Testis (tissue), 3 donors: ENCODE results near the gene ZNF394. TPM values are rescaled to one million over a fixed set of nuclear protein-coding genes. Genes with fewer than 3 reads are reported as not detected.
A peak's percentile ranks its signal among the peaks of the same experiment; 100 is the strongest.

Source experiments
- DNase-seq: peaks from one replicate; pipeline ENCODE4 v3.0.0-alpha.2; 2019
- H3K27ac ChIP-seq, 2 donors: fragments of 200-600 bp; sonication (generic); one replicate each; pipeline ENCODE4 v1.5.1; 2019
- H3K27me3 ChIP-seq: fragments of 200-600 bp; sonication (generic); one replicate; pipeline ENCODE4 v1.5.1; 2019
- H3K36me3 ChIP-seq: fragments of 200-600 bp; sonication (generic); one replicate; pipeline ENCODE4 v1.5.1; 2017; ENCODE audit warnings: low read depth; ENCODE audit errors: missing control alignments
- H3K4me1 ChIP-seq: fragments of 200-600 bp; sonication (generic); one replicate; pipeline ENCODE4 v1.5.1; 2019
- H3K4me3 ChIP-seq, 2 donors: fragments of 200-600 bp; sonication (generic); one replicate each; pipeline ENCODE4 v1.5.1; 2017 to 2019
- H3K9me3 ChIP-seq: fragments of 200-600 bp; sonication (generic); one replicate; pipeline ENCODE4 v1.5.1; 2017
- CTCF ChIP-seq, 3 experiments: fragments of 450-650 bp in 2 of 3; fragments of 200-600 bp in 1 of 3; sonication (generic) in 1 of 3; IDR thresholded peaks; one replicate each; pipeline ENCODE4 v1.5.1; 2016 to 2019; ENCODE audit warnings: antibody characterized with exemption in 3 of 3, mild to moderate bottlenecking in 2 of 3, moderate library complexity in 1 of 3
- POLR2A ChIP-seq: fragments of 450-650 bp; IDR thresholded peaks from one replicate; pipeline ENCODE4 v1.6.1; 2017; ENCODE audit warnings: antibody characterized with exemption, mild to moderate bottlenecking, moderate library complexity
- WGBS, 2 donors: methylation state at CpG; one replicate each; pipeline ENCODE4 v1.1.5; 2018; 5-methylcytosine and 5-hydroxymethylcytosine counted together
- intact Hi-C: fragments of 100-400 bp; cut with DNase I; formaldehyde crosslinking; loops from one replicate; pipeline ENCODE4 v1.15.1; 2023; ENCODE audit warnings: low total_unique reads
- polyA plus RNA-seq: library from polyadenylated mRNA; stranded (reverse); fragments of 350-450 nt; fragmentation: Illumina TruSeq; extraction: RNeasy Lipid Tissue Mini Kit (QIAGEN cat#74804); gene quantifications from one replicate; pipeline ENCODE4 v1.2.3, GENCODE V29; 2014; ENCODE audit warnings: low read depth, low replicate concordance; ENCODE audit not compliant: insufficient read depth
- total RNA-seq, 2 donors: library from RNA; depleted of rRNA; stranded (reverse); fragments of >200 nt; gene quantifications; one replicate each; pipeline ENCODE4 v1.2.3, GENCODE V29; 2016

ZNF394 gene
- total and polyA plus RNA-seq, 3 donors from 2014 or later = 24.6 to 65.0 (median 45.3) TPM

GRCh38 chr7:99498546-99498944, 1.5 kb downstream of the ZNF394 start:
- WGBS, 2 donors = 41 to 55% methylated on average over 6 to 11 of the region's 11 CpGs
- Histone ChIP-seq H3K4me3 (peak overlapping the region in 1 of 2 donors; percentile 96), H3K9me3 (no peaks in the 10 kb centered on the region), H3K27me3 (no peaks in the 10 kb centered on the region), H3K36me3 (peaks cover 1% of the 10 kb centered on the region), H3K4me1 (peaks cover 11% of the 10 kb centered on the region), H3K27ac (no peak overlapping the region)
- TF ChIP-seq POLR2A = no peak
- TF ChIP-seq CTCF (IDR thresholded peaks at IDR 0.05) = no peak
- DNase-seq = no peak
- intact Hi-C loops = no loop called here

- TF ChIP-seq POLR2A (no peak), CTCF (IDR thresholded peaks at IDR 0.05) (no peak)
- intact Hi-C loops = no loop called here
- WGBS, 2 donors = 70 to 71% methylated on average over 6 of the region's 6 CpGs
- Histone ChIP-seq H3K9me3 (no peaks in the 10 kb centered on the region), H3K27me3 (no peaks in the 10 kb centered on the region), H3K36me3 (peaks cover 4% of the 10 kb centered on the region), H3K4me3 (peak overlapping the region in 1 of 2 donors; percentile 96), H3K4me1 (peaks cover 11% of the 10 kb centered on the region), H3K27ac (no peak overlapping the region)
- no peak for DNase-seq
Measured at GRCh38 chr7:99497766-99498545, 2.1 kb downstream of the ZNF394 start.

- Histone ChIP-seq H3K36me3 (peaks cover 4% of the 10 kb centered on the region), H3K27me3 (no peaks in the 10 kb centered on the region), H3K4me1 (peaks cover 10% of the 10 kb centered on the region), H3K9me3 (no peaks in the 10 kb centered on the region), H3K4me3 (no peak overlapping the region), H3K27ac (no peak overlapping the region)
- WGBS, 2 donors = 93 to 96% methylated on average over 6 of the region's 6 CpGs
- no peak for DNase-seq
- TF ChIP-seq CTCF (IDR thresholded peaks at IDR 0.05) (no peak), POLR2A (no peak)
- intact Hi-C loops = no loop called here
Measured at GRCh38 chr7:99493823-99494222, 6.3 kb downstream of the ZNF394 start.

GRCh38 chr7:99490878-99491277, 9.2 kb downstream of the ZNF394 start:
- DNase-seq = no peak
- no peaks in the 10 kb centered on the region for H3K4me1 ChIP-seq
- no peak for TF ChIP-seq POLR2A
- TF ChIP-seq CTCF (IDR thresholded peaks at IDR 0.05) = no peak
- no peaks in the 10 kb centered on the region for H3K9me3 ChIP-seq
- H3K36me3 ChIP-seq = peaks cover 4% of the 10 kb centered on the region
- WGBS, 2 donors = 66 to 75% methylated on average over 3 of the region's 3 CpGs
- H3K27ac ChIP-seq = no peak overlapping the region
- no peaks in the 10 kb centered on the region for H3K27me3 ChIP-seq
- H3K4me3 ChIP-seq = no peak overlapping the region
- intact Hi-C loops = no loop called here

GRCh38 chr7:99489235-99489634, 10.8 kb downstream of the ZNF394 start:
- Histone ChIP-seq H3K4me3 (no peak overlapping the region), H3K4me1 (no peaks in the 10 kb centered on the region), H3K27me3 (no peaks in the 10 kb centered on the region), H3K9me3 (no peaks in the 10 kb centered on the region), H3K27ac (no peak overlapping the region), H3K36me3 (peaks cover 4% of the 10 kb centered on the region)
- intact Hi-C loops = no loop called here
- WGBS, 2 donors = 89 to 95% methylated on average over 4 of the region's 4 CpGs
- DNase-seq = no peak
- TF ChIP-seq POLR2A = no peak
- TF ChIP-seq CTCF (IDR thresholded peaks at IDR 0.05) = no peak
